GM18505 (cell line): ENCODE measurements around the gene KRT26.

ENCODE experiments used
- ATAC-seq: cut with Tn5 transposase; IDR thresholded peaks from one replicate; pipeline ENCODE4 v1.9.1; 2021; ENCODE audit not compliant: unreplicated experiment
- POLR2A ChIP-seq: IDR thresholded peaks from 4 replicates; pipeline ENCODE4 v1.6.1; 2011; ENCODE audit warnings: borderline replicate concordance; ENCODE audit not compliant: insufficient read depth, insufficient read length; ENCODE audit errors: extremely low read depth

Gene KRT26

DNA sequence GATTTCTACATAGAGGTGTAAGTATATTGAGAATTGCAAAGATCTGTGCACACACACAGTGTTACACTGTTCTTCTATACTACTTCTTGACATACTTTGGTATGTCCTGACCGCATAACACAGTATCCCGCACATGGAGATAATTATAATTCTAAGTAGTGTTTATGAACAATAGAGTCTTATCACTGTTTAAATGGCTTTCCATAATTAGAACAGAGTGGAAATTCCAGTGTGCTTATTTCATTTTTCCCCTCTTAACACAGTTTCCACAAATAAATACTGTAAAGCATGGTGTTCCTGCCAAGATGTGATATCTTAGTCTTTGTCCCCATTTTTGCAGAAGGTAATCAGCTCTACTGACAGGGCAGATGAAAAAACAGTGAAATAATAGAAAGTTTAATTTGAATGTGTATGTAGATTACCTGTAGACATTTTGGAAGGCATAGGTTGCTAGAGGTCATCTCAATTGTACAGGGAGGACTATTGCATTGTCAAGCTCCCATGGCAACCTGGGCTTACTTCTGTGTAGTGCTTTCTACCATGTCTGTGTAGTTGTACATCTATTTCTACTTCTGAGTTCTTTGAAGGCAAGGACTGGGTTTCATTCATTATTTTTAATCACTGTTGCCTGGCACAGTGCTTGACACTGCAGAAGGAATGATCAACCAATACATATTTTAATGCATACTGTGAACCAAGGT, 37.9 kb upstream of the KRT26 start:
- TF ChIP-seq POLR2A, result no peak
- ATAC-seq, result no peak

DNA sequence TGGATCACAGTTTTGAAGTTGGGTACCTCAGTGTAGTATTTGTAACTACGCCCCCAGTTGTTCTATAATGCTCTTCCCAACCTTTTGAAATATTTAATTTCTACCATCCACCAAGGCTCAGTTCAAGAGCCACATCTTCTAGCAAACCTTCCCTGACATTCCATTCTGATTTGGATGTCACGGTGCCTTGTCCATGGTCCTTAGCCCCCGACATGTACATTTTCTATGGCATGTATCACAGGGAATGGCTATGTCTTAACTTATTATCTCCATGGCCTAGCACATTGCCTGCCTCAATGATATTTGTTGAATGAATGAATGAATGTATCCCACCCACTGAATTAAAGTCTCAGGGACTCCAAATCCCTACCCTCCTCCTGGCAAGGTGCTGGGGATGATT, 34.1 kb upstream of the KRT26 start:
- ATAC-seq, result no peak
- no peak for TF ChIP-seq POLR2A

DNA sequence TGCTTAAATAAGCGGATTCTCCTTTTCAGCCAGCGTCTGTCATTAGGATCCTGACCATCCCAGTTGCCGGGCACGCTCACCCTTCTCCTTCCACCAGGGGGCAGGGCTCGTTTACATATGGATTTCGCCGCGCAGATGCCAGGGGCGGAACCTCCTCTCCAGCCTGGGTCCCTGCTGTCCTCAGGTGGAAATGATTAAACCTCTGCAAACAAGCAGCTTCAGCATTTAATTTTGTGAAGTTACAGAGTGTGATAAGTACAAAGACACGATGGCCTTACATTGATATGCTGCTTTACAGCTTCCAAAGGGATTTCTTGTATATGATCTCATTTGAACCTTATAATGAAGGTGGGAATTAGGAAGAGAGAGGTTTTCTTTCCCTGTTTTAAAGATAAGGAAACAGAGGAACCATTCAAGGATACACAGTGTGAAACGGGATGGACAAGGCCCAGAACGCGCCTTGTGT, 31.6 kb upstream of the KRT26 start:
- no peak for ATAC-seq

DNA sequence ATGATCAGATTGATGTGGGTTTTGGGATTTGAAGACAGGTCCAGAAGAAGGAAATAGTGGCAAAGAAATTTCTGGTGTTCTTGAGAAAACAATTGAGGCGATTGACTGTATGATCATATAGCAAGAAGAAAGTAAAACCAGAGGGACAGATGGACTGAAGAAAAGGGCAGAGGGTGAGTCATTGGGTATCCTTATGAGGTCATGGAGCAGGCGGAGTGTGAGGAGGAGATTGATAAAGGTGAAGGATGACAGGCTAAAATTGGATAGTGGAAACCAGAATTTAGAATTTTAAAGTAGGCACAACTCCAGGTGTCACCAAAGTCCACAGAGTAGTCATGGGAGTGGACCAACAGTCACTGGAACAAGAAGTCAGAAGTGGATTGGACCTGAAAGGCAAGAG, 29.2 kb upstream of the KRT26 start:
- ATAC-seq, result no peak
- TF ChIP-seq POLR2A, result no peak

More for the DNA sequence above, 31.6 kb upstream of the KRT26 start:
- TF ChIP-seq POLR2A, result no peak

DNA sequence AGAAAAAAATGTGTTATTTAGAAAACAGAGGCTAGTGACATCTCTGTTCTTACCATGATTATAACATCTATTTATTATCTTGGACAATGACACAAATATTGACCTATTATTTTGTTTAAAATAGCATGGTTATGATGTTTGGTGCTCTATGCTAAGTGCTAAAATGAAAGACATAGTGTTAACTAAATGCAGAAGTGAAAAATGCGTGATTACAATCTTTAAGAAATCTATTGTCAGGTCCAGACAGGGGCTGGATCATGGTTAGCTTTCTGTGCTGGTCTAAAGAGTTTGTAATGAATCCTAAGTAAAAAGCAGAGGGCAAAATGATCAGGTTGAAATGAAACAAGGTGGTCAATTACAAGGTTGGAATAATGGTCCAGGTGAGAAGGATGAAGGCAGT, 28.4 kb upstream of the KRT26 start:
- no peak for ATAC-seq
- no peak for TF ChIP-seq POLR2A

DNA sequence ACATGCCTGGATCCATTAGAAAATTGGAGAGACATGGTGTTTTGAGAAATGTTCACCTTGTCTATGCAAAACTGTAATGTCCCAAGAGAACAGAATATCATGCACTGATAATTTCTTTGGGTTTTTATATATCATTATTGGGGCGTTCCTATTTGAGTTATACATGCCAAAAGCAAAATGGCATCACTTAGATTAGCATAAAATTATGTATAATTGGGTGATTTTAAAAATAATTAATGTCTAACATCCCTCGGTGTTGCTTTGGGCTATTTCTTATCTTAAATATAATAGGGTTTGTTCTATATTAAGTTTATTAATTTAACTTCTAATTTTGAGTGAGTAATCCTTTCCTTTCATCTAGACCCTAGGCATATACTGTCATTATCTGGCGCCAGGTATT, 27.9 kb upstream of the KRT26 start, which contains the start of gene KRT28:
Gene KRT28 (minus strand): TSS at position 101 of the 400 bp plus-strand sequence. CDS start 66 bp downstream, at position 35.
- TF ChIP-seq POLR2A, result no peak
- ATAC-seq, result no peak

DNA sequence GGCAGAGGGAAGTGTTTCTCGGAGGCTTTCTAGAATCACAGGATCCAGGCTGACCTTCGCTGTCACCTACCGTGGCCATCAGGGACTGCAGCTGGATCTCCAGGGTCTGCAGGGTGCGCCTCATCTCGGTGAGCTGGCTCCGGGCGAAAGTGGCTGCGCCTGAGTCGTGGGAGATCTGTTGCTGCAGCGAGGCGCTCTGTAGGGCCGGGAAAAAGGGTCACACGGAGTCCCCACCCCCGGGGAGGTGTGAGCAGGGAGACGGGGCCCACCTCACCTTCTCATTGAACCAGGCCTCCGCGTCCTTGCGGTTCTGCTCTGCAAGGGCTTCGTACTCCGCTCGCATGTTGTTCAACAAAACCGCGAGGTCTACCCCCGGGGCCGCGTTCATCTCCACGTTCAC, 24.8 kb upstream of the KRT26 start:
- no peak for ATAC-seq
- no peak for TF ChIP-seq POLR2A

DNA sequence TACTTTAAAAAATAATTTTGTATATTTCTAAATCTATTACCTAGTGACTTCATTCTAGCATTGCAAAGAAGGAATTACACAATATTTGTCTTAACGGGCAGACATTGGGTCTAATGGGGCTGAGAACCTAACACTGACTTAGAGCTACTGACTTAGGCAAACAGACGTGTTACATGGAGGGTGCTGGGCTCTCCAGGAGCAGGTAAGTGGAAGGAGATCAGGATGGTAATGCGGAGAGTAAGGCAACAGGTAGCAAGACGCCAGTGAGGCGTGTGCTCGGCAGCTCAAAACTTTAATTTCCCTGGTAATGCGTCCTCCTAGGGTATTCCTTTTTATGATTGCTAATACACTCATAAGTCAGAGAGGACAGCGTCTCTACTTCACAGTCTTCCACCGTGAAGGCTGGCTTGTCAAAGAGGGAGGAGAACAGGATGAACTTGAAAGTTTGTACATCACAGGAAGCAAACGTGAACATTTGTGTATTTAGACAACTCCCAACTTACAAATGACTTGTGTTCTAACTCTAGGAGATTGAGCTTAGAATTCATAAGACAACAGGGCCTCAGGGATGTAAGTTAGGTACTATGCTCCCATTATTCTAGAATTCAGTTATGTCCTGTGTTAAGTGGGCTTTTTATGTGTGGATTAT, 23.1 kb upstream of the KRT26 start:
- no peak for TF ChIP-seq POLR2A
- no peak for ATAC-seq

DNA sequence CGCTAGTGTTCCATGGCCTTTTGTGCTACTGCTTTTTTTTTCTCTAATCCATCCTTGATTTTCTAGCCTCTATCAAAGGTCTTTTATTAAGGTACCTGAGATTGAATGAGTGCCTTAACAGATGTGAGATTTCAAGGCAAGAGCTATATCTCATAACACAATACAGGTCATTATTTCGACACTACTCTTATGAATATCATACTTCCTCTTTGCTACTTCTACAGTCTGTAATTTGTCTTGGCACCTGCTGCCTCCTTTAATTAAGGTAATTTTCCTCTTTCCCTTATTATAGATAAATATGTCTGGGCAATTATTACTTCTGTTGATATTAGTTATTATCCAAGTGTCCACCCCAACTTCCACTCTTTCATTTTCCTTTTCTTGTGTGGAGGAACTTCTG, 22.5 kb upstream of the KRT26 start:
- no peak for TF ChIP-seq POLR2A
- no peak for ATAC-seq

DNA sequence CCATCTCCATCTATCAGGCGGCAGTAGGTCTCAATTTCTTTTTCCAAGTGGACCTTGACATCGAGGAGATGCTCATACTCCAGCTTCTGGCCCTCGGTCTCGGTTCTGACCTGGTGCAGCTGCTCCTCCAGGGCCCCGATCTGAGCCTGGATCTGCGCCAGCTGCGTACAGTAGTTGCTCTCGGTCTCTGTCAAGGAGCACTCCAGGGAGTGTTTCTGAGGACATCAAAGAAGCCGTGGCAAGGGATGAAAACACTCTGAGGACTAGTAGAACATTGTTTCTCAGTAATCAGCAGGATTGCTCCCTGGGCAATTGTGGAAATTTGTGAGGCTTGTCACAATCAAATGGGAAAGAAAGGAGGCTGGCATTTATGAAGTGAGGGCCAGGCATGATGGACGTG, 21.8 kb upstream of the KRT26 start:
- ATAC-seq, result no peak
- no peak for TF ChIP-seq POLR2A

DNA sequence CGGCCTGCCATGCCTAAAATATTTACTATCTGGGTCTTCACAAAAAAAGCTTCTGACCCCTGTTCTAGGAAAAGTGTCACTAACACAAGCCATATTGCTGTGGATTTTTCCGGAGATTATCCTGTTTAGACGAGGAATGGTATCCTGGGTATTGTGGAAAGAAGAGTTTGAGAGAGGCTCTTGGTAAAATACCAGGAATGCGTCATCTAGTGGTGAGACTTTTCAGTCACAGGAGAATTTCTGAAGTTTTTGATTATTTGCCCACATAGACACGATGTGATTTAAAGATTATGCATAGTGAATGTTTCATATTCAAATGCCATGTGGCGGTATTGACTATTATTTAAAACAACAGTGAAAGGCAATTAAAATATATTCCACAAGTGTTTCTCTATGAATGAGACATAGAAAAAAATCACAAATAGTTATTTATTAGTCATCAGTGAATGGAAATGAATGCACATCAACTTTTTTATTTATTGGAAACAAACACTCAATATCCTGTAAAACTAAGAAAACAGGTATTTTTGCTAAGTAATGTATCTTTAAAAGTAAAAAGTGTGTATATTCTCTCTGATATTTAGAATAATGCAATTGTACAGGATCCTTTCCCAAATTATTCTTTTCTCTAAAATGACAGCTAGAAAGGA, 19.9 kb upstream of the KRT26 start:
- no peak for ATAC-seq
- TF ChIP-seq POLR2A, result no peak

DNA sequence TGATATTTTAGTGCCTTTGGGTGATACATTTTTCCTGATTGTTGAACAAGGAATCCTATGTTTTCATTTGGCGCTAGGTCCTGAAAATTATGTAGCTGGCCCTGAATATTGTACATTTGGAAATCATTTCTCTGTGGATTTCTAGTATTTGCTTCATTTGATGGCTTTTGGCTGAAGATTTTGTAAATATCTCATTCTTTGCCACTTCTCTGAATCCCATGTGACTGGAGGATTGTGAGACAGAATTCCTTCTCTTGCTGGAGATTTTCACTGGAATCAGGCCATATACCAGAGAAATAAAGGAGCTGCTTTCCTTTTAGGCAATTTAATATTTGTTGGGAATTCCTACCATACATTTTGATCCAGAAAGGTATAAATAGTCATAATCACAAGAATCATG, 19.1 kb upstream of the KRT26 start:
- no peak for TF ChIP-seq POLR2A
- ATAC-seq, result no peak

DNA sequence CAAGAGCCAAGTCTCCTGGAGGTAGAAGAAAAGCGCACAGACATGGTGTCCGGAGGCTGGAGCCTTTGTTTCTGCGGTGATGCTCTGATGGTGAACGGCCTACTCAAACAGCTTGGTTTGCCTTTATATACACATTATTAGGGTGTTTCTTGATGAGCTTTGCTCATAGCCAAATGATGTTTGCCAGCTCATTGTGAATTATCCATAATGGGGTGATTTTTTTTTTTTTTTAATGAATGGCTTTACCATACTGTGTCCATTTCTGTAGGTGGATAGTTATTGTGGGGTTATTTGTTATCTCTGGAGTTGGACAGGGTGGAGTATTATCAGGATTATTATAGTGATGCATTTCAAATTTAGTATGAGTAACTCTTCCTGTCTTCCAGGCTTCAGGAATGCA, 10.4 kb upstream of the KRT26 start, which contains the start of gene KRT27:
Gene KRT27 (minus strand): TSS at position 101 of the 400 bp plus-strand sequence. CDS start 57 bp downstream, at position 44.
- ATAC-seq, result no peak
- TF ChIP-seq POLR2A, result no peak
